MCF 10A (cell line): Measurements from ENCODE around the gene PPP2R2C. TPM values are rescaled to one million over a fixed set of nuclear protein-coding genes. Genes with fewer than 3 reads are reported as not detected.

Source experiments
- BruUV-seq: library from RNA; stranded (reverse); fragments of 400-500 nt; replicated peaks from 2 replicates; lab custom pipeline; 2021; lab: Mats Ljungman, UMichigan
- CTCF ChIA-PET: fragments of 300-600 bp; sonication (Branson Sonifier 250); formaldehyde crosslinking; extraction: SDS; loops from one replicate; lab custom pipeline; 2021; ENCODE audit warnings: antibody characterized with exemption, inconsistent platforms; lab: Yijun Ruan, JAX
- POLR2A ChIA-PET: fragments of 300-600, 350-650 bp; sonication (Branson Sonifier 250); formaldehyde crosslinking; extraction: SDS; loops from one replicate; lab custom pipeline; 2020; ENCODE audit warnings: antibody characterized with exemption, inconsistent platforms; lab: Yijun Ruan, JAX
- DNase-seq: peaks from one replicate; pipeline ENCODE4 v3.0.0-alpha.2; 2018; ENCODE audit not compliant: unreplicated experiment
- H3K27ac Mint-ChIP-seq: one replicate; pipeline ENCODE4 v1.8.0; 2022; ENCODE audit warnings: mild to moderate bottlenecking, low read depth, mixed read lengths; ENCODE audit not compliant: unreplicated experiment
- H3K27me3 Mint-ChIP-seq: one replicate; pipeline ENCODE4 v1.8.0; 2022; ENCODE audit warnings: mixed read lengths; ENCODE audit not compliant: insufficient read depth, unreplicated experiment
- H3K36me3 Mint-ChIP-seq: one replicate; pipeline ENCODE4 v1.8.0; 2022; ENCODE audit warnings: mild to moderate bottlenecking, moderate library complexity, mixed read lengths; ENCODE audit not compliant: insufficient read depth, unreplicated experiment
- H3K4me1 Mint-ChIP-seq: one replicate; pipeline ENCODE4 v1.8.0; 2022; ENCODE audit warnings: mixed read lengths; ENCODE audit not compliant: insufficient read depth, unreplicated experiment
- H3K4me3 Mint-ChIP-seq: one replicate; pipeline ENCODE4 v1.8.0; 2022; ENCODE audit warnings: mild to moderate bottlenecking, moderate library complexity, mixed read lengths; ENCODE audit not compliant: unreplicated experiment
- H3K9me3 Mint-ChIP-seq: one replicate; pipeline ENCODE4 v1.8.0; 2022; ENCODE audit warnings: mixed read lengths; ENCODE audit not compliant: unreplicated experiment
- intact Hi-C: fragments of 100-400 bp; cut with micrococcal nuclease; formaldehyde crosslinking; loops from 2 replicates; pipeline ENCODE4 v1.14.1; 2022
- total RNA-seq: library from RNA; stranded (reverse); gene quantifications from 2 replicates; pipeline ENCODE4 v1.2.3, GENCODE V29; 2022
- TF ChIP-seq, protein P1 (sequence below): fragments of 200-600 bp; IDR thresholded peaks from one replicate; pipeline ENCODE4 v1.8.0; 2022; ENCODE audit warnings: antibody characterized with exemption, mild to moderate bottlenecking; ENCODE audit not compliant: unreplicated experiment

PPP2R2C gene
- total RNA-seq, 1 experiment from 2014 or later, result 3.6 TPM

DNA sequence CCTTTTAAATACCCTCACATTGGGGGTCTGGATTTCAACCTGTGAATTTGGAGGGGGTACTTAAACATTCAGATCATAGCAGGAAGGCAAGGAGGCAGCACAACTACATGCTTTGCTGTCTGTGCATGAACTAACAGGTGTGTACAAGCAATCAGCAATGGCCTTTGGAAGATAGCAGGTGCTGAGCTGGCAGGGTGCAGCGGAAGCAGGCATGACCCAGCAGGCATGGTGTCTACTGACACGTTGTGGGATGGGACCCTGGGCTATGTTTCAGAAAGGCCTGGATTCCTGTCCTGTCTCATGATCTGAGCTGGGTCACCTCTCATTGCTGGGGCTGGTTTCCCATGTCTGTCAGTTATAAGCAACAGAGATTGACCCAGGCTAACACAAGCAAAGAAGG is 13.9 kb downstream of the PPP2R2C start:
- BruUV-seq, result no TSS peak
- Mint-ChIP-seq H3K36me3 (no peaks in the 10 kb centered on the region), H3K4me1 (no peaks in the 10 kb centered on the region), H3K27ac (no peak overlapping the region), H3K4me3 (no peak overlapping the region), H3K27me3 (no peaks in the 10 kb centered on the region), H3K9me3 (no peaks in the 10 kb centered on the region)
- POLR2A ChIA-PET, result no interaction called here
- no peak for DNase-seq
- CTCF ChIA-PET, result no interaction called here
- intact Hi-C loops, result no loop called here
- TF ChIP-seq, protein P1, sequence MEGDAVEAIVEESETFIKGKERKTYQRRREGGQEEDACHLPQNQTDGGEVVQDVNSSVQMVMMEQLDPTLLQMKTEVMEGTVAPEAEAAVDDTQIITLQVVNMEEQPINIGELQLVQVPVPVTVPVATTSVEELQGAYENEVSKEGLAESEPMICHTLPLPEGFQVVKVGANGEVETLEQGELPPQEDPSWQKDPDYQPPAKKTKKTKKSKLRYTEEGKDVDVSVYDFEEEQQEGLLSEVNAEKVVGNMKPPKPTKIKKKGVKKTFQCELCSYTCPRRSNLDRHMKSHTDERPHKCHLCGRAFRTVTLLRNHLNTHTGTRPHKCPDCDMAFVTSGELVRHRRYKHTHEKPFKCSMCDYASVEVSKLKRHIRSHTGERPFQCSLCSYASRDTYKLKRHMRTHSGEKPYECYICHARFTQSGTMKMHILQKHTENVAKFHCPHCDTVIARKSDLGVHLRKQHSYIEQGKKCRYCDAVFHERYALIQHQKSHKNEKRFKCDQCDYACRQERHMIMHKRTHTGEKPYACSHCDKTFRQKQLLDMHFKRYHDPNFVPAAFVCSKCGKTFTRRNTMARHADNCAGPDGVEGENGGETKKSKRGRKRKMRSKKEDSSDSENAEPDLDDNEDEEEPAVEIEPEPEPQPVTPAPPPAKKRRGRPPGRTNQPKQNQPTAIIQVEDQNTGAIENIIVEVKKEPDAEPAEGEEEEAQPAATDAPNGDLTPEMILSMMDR, result no peak

DNA sequence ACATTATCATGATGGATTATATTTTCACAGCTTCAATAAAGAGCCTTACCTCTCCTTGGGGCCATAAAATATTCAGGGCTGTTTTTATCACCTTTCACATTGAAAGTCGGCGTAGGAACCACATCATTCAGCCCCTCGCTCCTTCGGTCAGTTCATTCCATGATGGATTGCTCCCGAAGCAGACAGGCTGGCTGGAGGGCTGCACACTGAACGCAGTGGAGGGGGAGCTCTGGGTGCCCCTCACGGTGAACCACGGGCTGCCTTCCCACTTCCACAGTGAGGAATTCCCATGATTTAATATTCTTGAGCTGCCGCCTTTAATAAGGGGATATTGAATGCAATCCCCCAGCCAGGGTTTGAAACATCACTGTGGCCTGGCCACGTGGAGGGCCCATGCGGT is 16.0 kb downstream of the PPP2R2C start:
- no peak overlapping the region for H3K4me3 Mint-ChIP-seq
- no peak for DNase-seq
- H3K27ac Mint-ChIP-seq, result no peak overlapping the region
- no peaks in the 10 kb centered on the region for H3K4me1 Mint-ChIP-seq
- intact Hi-C loops, result no loop called here
- no TSS peak for BruUV-seq
- no peaks in the 10 kb centered on the region for H3K9me3 Mint-ChIP-seq
- TF ChIP-seq, protein P1, result no peak
- H3K27me3 Mint-ChIP-seq, result no peaks in the 10 kb centered on the region
- ChIA-PET CTCF (interaction anchor here (0.7 kb wide), 1 partner anchor 244 kb away, joined by 3 read pairs; no protein-coding TSS in a partner anchor), POLR2A (interaction anchor here (0.6 kb wide), 1 partner anchor 719 kb away, joined by 3 read pairs; no protein-coding TSS in a partner anchor)
- no peaks in the 10 kb centered on the region for H3K36me3 Mint-ChIP-seq

DNA sequence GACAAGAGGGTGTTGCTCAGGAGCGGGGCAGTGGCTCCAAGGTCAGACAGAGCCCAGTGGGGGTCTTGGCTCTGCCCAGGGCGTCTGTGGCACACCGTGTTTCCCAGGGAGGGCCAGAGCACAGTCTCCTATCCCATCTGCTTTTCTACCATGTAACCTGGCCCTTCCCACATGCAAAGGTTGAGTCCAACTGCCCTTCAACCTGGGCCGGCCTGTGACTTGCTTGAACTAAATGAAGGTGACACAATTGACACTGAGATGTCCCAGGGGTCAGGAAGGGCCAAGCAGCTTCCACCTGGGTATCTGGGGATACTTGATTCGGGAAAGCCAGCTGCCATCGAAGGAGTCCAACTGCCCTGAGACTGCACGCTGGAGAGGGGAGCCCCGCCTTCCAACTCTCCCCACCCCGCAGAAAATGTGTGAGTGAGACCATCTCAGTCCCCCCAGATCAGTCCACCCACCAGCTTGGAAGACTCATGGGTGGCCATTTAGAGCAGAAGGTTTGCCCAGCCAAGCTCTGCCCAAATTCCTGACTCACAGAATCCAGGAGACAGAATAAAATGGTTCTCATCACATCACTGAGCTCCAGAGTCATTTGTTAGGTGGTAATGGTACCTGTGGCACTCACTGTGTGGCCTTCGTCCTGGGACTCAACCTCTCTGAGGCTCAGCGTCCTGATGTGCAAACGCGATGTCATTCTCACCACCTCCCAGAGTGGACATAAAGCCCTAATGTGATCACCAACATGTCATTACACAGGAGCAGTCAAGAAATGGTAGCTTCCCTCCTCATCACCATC is 18.1 kb downstream of the PPP2R2C start:
- Mint-ChIP-seq H3K4me3 (no peak overlapping the region), H3K27me3 (no peaks in the 10 kb centered on the region), H3K27ac (no peak overlapping the region), H3K9me3 (no peaks in the 10 kb centered on the region), H3K36me3 (no peaks in the 10 kb centered on the region), H3K4me1 (no peaks in the 10 kb centered on the region)
- intact Hi-C loops, result no loop called here
- POLR2A ChIA-PET, result no interaction called here
- BruUV-seq, result no TSS peak
- DNase-seq, result no peak
- TF ChIP-seq, protein P1, result no peak
- CTCF ChIA-PET, result interaction anchor here (0.9 kb wide), 1 partner anchor 92 kb away, joined by 5 read pairs; no protein-coding TSS in a partner anchor

DNA sequence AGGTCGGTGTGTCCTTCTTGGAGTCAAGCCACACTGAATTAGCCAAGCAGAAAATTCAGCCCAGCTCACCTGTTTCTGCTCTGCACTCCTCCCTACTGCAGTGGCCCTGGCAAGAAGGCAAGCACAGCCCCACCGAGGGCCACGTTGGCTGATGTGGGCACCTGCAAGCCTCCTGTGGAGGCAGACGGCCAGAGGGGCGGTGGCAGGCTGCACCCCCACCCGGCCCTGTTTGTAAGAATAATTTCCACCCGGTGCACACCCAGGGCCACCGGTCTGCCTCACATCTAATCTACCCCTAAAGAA is 18.8 kb downstream of the PPP2R2C start:
- H3K36me3 Mint-ChIP-seq, result no peaks in the 10 kb centered on the region
- ChIA-PET CTCF (no interaction called here), POLR2A (no interaction called here)
- intact Hi-C loops, result no loop called here
- H3K9me3 Mint-ChIP-seq, result no peaks in the 10 kb centered on the region
- DNase-seq, result no peak
- no peaks in the 10 kb centered on the region for H3K27me3 Mint-ChIP-seq
- H3K27ac Mint-ChIP-seq, result no peak overlapping the region
- BruUV-seq, result no TSS peak
- H3K4me3 Mint-ChIP-seq, result no peak overlapping the region
- TF ChIP-seq, protein P1, result no peak
- no peaks in the 10 kb centered on the region for H3K4me1 Mint-ChIP-seq
